Calu3 (cell line): ENCODE data around the gene KIT. TPM values are rescaled to one million over a fixed set of nuclear protein-coding genes. Genes with fewer than 3 reads are reported as not detected.

ENCODE experiments used
- BruUV-seq: library from RNA; stranded (reverse); fragments of 400-500 nt; replicated peaks from 2 replicates; lab custom pipeline; 2021; lab: Mats Ljungman, UMichigan
- CTCF ChIA-PET: fragments of 300-600 bp; sonication (Branson Sonifier 250); formaldehyde crosslinking; loops from one replicate; lab custom pipeline; 2022; ENCODE audit warnings: antibody characterized with exemption; lab: Charles Lee
- DNase-seq: peaks from one replicate; pipeline ENCODE4 v3.0.0; 2022
- H3K27ac Mint-ChIP-seq: one replicate; pipeline ENCODE4 v1.8.0; 2022; ENCODE audit warnings: mixed read lengths; ENCODE audit not compliant: unreplicated experiment
- H3K27me3 Mint-ChIP-seq: one replicate; pipeline ENCODE4 v1.8.0; 2022; ENCODE audit warnings: mixed read lengths; ENCODE audit not compliant: unreplicated experiment
- H3K36me3 Mint-ChIP-seq: one replicate; pipeline ENCODE4 v1.8.0; 2022; ENCODE audit warnings: mild to moderate bottlenecking, moderate library complexity, mixed read lengths; ENCODE audit not compliant: insufficient read depth, unreplicated experiment
- H3K4me1 Mint-ChIP-seq: one replicate; pipeline ENCODE4 v1.8.0; 2022; ENCODE audit warnings: mild to moderate bottlenecking, low read depth, mixed read lengths; ENCODE audit not compliant: unreplicated experiment
- H3K4me3 Mint-ChIP-seq: one replicate; pipeline ENCODE4 v1.8.0; 2022; ENCODE audit warnings: mild to moderate bottlenecking, low read depth, moderate library complexity, mixed read lengths; ENCODE audit not compliant: unreplicated experiment
- H3K9me3 Mint-ChIP-seq: one replicate; pipeline ENCODE4 v1.8.0; 2022; ENCODE audit warnings: low read depth, mixed read lengths; ENCODE audit not compliant: unreplicated experiment
- CTCF ChIP-seq: fragments of 200-600 bp; IDR thresholded peaks from one replicate; pipeline ENCODE4 v1.8.0; 2022; ENCODE audit warnings: antibody characterized with exemption; ENCODE audit not compliant: unreplicated experiment
- intact Hi-C: fragments of 100-400 bp; cut with micrococcal nuclease; formaldehyde crosslinking; loops from one replicate; pipeline ENCODE4 v1.10.0; 2022; ENCODE audit not compliant: unreplicated experiment
- total RNA-seq: library from RNA; stranded (reverse); gene quantifications from 2 replicates; pipeline ENCODE4 v1.2.3, GENCODE V29; 2022

KIT gene
- total RNA-seq, 1 experiment from 2014 or later, result not detected

GRCh38 chr4:54664400-54664799 is 6.6 kb downstream of the KIT start:
- H3K27ac Mint-ChIP-seq, result no peak overlapping the region
- intact Hi-C loops, result no loop called here
- no peak for TF ChIP-seq CTCF
- no peaks in the 10 kb centered on the region for H3K9me3 Mint-ChIP-seq
- no peak for DNase-seq
- H3K36me3 Mint-ChIP-seq, result no peaks in the 10 kb centered on the region
- no TSS peak for BruUV-seq
- CTCF ChIA-PET, result no interaction called here
- H3K27me3 Mint-ChIP-seq, result peaks cover 33% of the 10 kb centered on the region
- H3K4me1 Mint-ChIP-seq, result peaks cover 9% of the 10 kb centered on the region
- no peak overlapping the region for H3K4me3 Mint-ChIP-seq

DNA sequence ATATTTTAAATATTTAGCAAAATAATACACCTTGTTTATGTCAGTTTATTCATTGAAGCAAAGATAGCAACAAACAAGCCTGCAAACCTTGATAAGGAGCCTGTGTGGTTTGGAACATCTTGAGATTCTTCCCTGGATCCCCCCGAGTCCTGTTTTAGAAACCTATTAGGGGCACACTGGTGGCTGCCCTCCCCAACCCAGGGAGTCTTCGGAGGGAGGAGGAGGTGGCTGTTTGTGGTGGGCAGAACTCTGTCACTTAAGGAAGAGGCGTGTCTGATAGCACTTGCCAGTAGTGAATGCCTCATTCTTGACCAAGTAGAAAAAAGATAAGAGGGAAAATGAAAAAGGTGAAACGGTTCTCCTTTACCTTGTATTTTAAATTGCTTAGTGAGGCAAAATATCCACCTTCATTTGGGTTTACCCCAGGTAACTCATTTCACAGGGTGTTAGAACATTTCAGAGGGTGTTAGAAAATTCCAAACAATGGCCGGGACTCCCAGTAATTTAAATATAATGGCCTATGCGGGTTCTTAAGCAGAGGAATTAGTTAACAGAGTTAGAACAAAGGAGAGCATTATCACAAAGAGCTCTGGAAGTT is 10.4 kb downstream of the KIT start:
- Mint-ChIP-seq H3K27me3 (peaks cover 33% of the 10 kb centered on the region), H3K4me3 (no peak overlapping the region), H3K36me3 (no peaks in the 10 kb centered on the region), H3K27ac (no peak overlapping the region), H3K4me1 (no peaks in the 10 kb centered on the region), H3K9me3 (no peaks in the 10 kb centered on the region)
- intact Hi-C loops, result no loop called here
- TF ChIP-seq CTCF, result no peak
- no TSS peak for BruUV-seq
- CTCF ChIA-PET, result no interaction called here
- DNase-seq, result no peak

DNA sequence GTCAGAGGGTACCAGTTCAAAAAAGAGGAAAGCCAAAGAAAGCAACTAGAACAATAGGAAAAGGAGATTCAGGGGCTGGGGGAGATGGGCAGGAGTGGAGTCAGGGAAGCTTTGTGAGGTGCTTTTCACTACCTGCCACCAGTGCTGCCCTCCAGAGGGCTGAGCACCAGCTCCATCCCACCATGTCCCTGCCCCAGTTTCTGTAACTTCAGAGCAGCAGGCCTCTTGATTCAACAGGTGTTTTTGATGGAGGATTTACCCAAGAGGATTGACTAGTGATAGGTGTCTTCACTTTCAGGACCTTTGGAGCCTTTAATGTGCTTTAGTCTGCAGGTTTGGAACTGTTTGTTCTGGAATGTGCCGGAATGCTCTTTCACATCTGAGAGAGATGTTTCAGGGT is 12.1 kb downstream of the KIT start:
- no peaks in the 10 kb centered on the region for H3K9me3 Mint-ChIP-seq
- H3K4me3 Mint-ChIP-seq, result no peak overlapping the region
- no peak for DNase-seq
- H3K27ac Mint-ChIP-seq, result no peak overlapping the region
- no peaks in the 10 kb centered on the region for H3K4me1 Mint-ChIP-seq
- CTCF ChIA-PET, result no interaction called here
- no peaks in the 10 kb centered on the region for H3K36me3 Mint-ChIP-seq
- H3K27me3 Mint-ChIP-seq, result peaks cover 45% of the 10 kb centered on the region
- intact Hi-C loops, result no loop called here
- no peak for TF ChIP-seq CTCF
- BruUV-seq, result no TSS peak

- H3K27ac Mint-ChIP-seq, result no peak overlapping the region
- CTCF ChIA-PET, result no interaction called here
- no peak for TF ChIP-seq CTCF
- no peaks in the 10 kb centered on the region for H3K4me1 Mint-ChIP-seq
- H3K27me3 Mint-ChIP-seq, result peaks cover 13% of the 10 kb centered on the region
- H3K4me3 Mint-ChIP-seq, result no peak overlapping the region
- no peaks in the 10 kb centered on the region for H3K9me3 Mint-ChIP-seq
- no peaks in the 10 kb centered on the region for H3K36me3 Mint-ChIP-seq
- BruUV-seq, result no TSS peak
- DNase-seq, result no peak
- intact Hi-C loops, result no loop called here
Observed at GRCh38 chr4:54675721-54676461, 18.1 kb downstream of the KIT start.
